Measurements from ENCODE around the gene SERPINA5. TPM values are rescaled to one million over a fixed set of nuclear protein-coding genes. Genes with fewer than 3 reads are reported as not detected.

The SERPINA5 gene
- total and polyA plus RNA-seq, 2 of the 13 experiments (the other 11 are each of a cell fraction or from before 2014, with no cell fraction given) = 449 to 498 TPM

GRCh38 chr14:94636744-94637412 is 55.7 kb downstream of the SERPINA5 start (continued):
- 0 out of 2 replicates have a peak, but pooled peaks have one; percentile 31 for TF ChIP-seq ZBTB10 (CRISPR knock-in tag; IDR thresholded peaks at IDR 0.05; ENCODE audit: borderline replicate concordance)
- peak; percentile 61 for TF ChIP-seq ZEB1 (IDR thresholded peaks at IDR 0.05; ENCODE audit: insufficient replicate concordance, low read depth)
- TF ChIP-seq FOXP1 (IDR thresholded peaks at IDR 0.05) = no peak
- peak; percentile 87 for TF ChIP-seq FOXP1 (CRISPR knock-in tag; IDR thresholded peaks at IDR 0.05)
- peak; percentile 93 for TF ChIP-seq PAXIP1 (CRISPR knock-in tag; conservative IDR thresholded peaks at IDR 0.05)
- TF ChIP-seq NBN (conservative IDR thresholded peaks at IDR 0.05) = no peak
- TF ChIP-seq RXRB (CRISPR knock-in tag; IDR thresholded peaks at IDR 0.05; ENCODE audit: borderline replicate concordance) = peak; percentile 90
- peak; percentile 65; the same call in 1 of the 2 replicates for TF ChIP-seq ZNF574 (CRISPR knock-in tag; IDR thresholded peaks at IDR 0.05)
- TF ChIP-seq ERF (CRISPR knock-in tag; IDR thresholded peaks at IDR 0.05) = peak; percentile 56; the same call in 1 of the 2 replicates
- TF ChIP-seq HOXA5 (CRISPR knock-in tag; IDR thresholded peaks at IDR 0.05) = peak; percentile 74; the same call in 1 of the 2 replicates
- TF ChIP-seq DDIT3 (CRISPR knock-in tag; IDR thresholded peaks at IDR 0.05) = no peak
- TF ChIP-seq ZNF549 (CRISPR knock-in tag; IDR thresholded peaks at IDR 0.05) = no peak
- peak; percentile 86; the same call in 1 of the 2 replicates for TF ChIP-seq SNAPC2 (CRISPR knock-in tag; IDR thresholded peaks at IDR 0.05)
- TF ChIP-seq HMG20B (CRISPR knock-in tag; conservative IDR thresholded peaks at IDR 0.05) = peak; percentile 60
- TF ChIP-seq NFIC (IDR thresholded peaks at IDR 0.05; ENCODE audit: low read length) = peak; percentile 85
- TF ChIP-seq REPIN1 (CRISPR knock-in tag; IDR thresholded peaks at IDR 0.05; ENCODE audit: borderline replicate concordance, low read depth) = 0 out of 2 replicates have a peak, but pooled peaks have one; percentile 52
- TF ChIP-seq ZBTB8A (CRISPR knock-in tag; IDR thresholded peaks at IDR 0.05; ENCODE audit: borderline replicate concordance, low read depth) = no peak
